Liver (tissue), 9 donors: Measurements from ENCODE around the gene SAFB2. TPM values are rescaled to one million over a fixed set of nuclear protein-coding genes. Genes with fewer than 3 reads are reported as not detected.

Source experiments
- DNase-seq: peaks from one replicate; pipeline ENCODE4 v3.0.0-alpha.2; 2017; ENCODE audit warnings: low spot score
- H3K27ac ChIP-seq, 2 donors: one replicate each; pipeline ENCODE4 v1.7.0; 2013; ENCODE audit warnings: inconsistent platforms in 2 of 2, low read length in 2 of 2, control low read depth in 1 of 2, low read depth in 1 of 2, mild to moderate bottlenecking in 1 of 2
- H3K27me3 ChIP-seq, 4 donors: one replicate each; pipeline versions ENCODE4 v1.6.1 to v1.7.0; 2013; ENCODE audit warnings: low read length in 3 of 4, inconsistent platforms in 1 of 4, mild to moderate bottlenecking in 1 of 4, moderate library complexity in 1 of 4; ENCODE audit not compliant: control insufficient read depth in 4 of 4, insufficient read depth in 4 of 4
- H3K36me3 ChIP-seq, 4 donors: one replicate each; pipeline versions ENCODE4 v1.6.1 to v1.7.0; 2013; ENCODE audit warnings: low read length in 3 of 4, mild to moderate bottlenecking in 3 of 4, low read depth in 1 of 4, moderate library complexity in 1 of 4; ENCODE audit not compliant: control insufficient read depth in 4 of 4, insufficient read depth in 3 of 4
- H3K4me1 ChIP-seq, 4 donors: one replicate each; pipeline versions ENCODE4 v1.6.1 to v1.7.0; 2013; ENCODE audit warnings: low read length in 3 of 4, mild to moderate bottlenecking in 3 of 4, moderate library complexity in 1 of 4; ENCODE audit not compliant: control insufficient read depth in 4 of 4, insufficient read depth in 4 of 4
- H3K4me3 ChIP-seq, 3 donors: one replicate each; pipeline versions ENCODE4 v1.6.1 to v1.7.0; 2013; ENCODE audit warnings: low read length in 3 of 3, control low read depth in 1 of 3, low read depth in 1 of 3, mild to moderate bottlenecking in 1 of 3
- H3K9ac ChIP-seq, 2 donors: one replicate each; pipeline ENCODE4 v1.7.0; 2013; ENCODE audit warnings: low read length in 2 of 2, mild to moderate bottlenecking in 2 of 2, moderate library complexity in 2 of 2, control low read depth in 1 of 2, low read depth in 1 of 2
- H3K9me3 ChIP-seq, 4 donors: one replicate each; pipeline versions ENCODE4 v1.6.1 to v1.7.0; 2013; ENCODE audit warnings: low read length in 3 of 4; ENCODE audit not compliant: control insufficient read depth in 4 of 4
- ATF3 ChIP-seq: IDR thresholded peaks from 2 replicates; pipeline ENCODE4 v1.6.1; 2016; ENCODE audit warnings: antibody characterized with exemption
- CTCF ChIP-seq: fragments of 150-350 bp; IDR thresholded peaks from 2 replicates; pipeline ENCODE4 v1.5.1; 2017; ENCODE audit warnings: improper control_type of control experiment, low read depth, low read length; ENCODE audit not compliant: missing input control
- EGR1 ChIP-seq, 2 donors: IDR thresholded peaks; 2 replicates each; pipeline ENCODE4 v1.6.1; 2016 to 2018; ENCODE audit warnings: antibody characterized with exemption in 2 of 2, low read depth in 2 of 2
- FOXA1 ChIP-seq: IDR thresholded peaks from 2 replicates; pipeline ENCODE4 v1.6.1; 2016; ENCODE audit warnings: antibody characterized with exemption
- FOXA2 ChIP-seq: IDR thresholded peaks from 2 replicates; pipeline ENCODE4 v1.6.1; 2016; ENCODE audit warnings: antibody characterized with exemption
- GABPA ChIP-seq, 2 donors: IDR thresholded peaks in 1 of 2; conservative IDR thresholded peaks in 1 of 2; 2 replicates each; pipeline ENCODE4 v1.6.1; 2016; ENCODE audit warnings: antibody characterized with exemption in 2 of 2, mild to moderate bottlenecking in 1 of 2, moderate library complexity in 1 of 2
- HNF4A ChIP-seq, 2 donors: conservative IDR thresholded peaks; 2 replicates each; pipeline ENCODE4 v1.6.1; 2016; ENCODE audit warnings: antibody characterized with exemption in 2 of 2, mild to moderate bottlenecking in 2 of 2
- HNF4G ChIP-seq: IDR thresholded peaks from 2 replicates; pipeline ENCODE4 v1.6.1; 2016; ENCODE audit warnings: antibody characterized with exemption
- JUND ChIP-seq, 2 donors: IDR thresholded peaks; 2 replicates each; pipeline ENCODE4 v1.6.1; 2016; ENCODE audit warnings: antibody characterized with exemption in 2 of 2
- MAX ChIP-seq: IDR thresholded peaks from 2 replicates; pipeline ENCODE4 v1.6.1; 2016; ENCODE audit warnings: antibody characterized with exemption
- NR2F2 ChIP-seq: IDR thresholded peaks from 2 replicates; pipeline ENCODE4 v1.6.1; 2016; ENCODE audit warnings: antibody characterized with exemption
- RAD21 ChIP-seq, 2 donors: IDR thresholded peaks; 2 replicates each; pipeline ENCODE4 v1.6.1; 2016; ENCODE audit warnings: antibody characterized with exemption in 2 of 2, mild to moderate bottlenecking in 2 of 2
- REST ChIP-seq: IDR thresholded peaks from 2 replicates; pipeline ENCODE4 v1.6.1; 2016; ENCODE audit warnings: antibody characterized with exemption, mild to moderate bottlenecking
- RXRA ChIP-seq, 2 donors: IDR thresholded peaks; 2 replicates each; pipeline ENCODE4 v1.6.1; 2017 to 2018; ENCODE audit warnings: antibody characterized with exemption in 2 of 2, mild to moderate bottlenecking in 1 of 2
- SP1 ChIP-seq: IDR thresholded peaks from 2 replicates; pipeline ENCODE4 v1.6.1; 2018; ENCODE audit warnings: antibody characterized with exemption, mild to moderate bottlenecking
- TAF1 ChIP-seq: conservative IDR thresholded peaks from 2 replicates; pipeline ENCODE4 v1.6.1; 2016; ENCODE audit warnings: antibody characterized with exemption, mild to moderate bottlenecking
- YY1 ChIP-seq: IDR thresholded peaks from 2 replicates; pipeline ENCODE4 v1.6.1; 2016; ENCODE audit warnings: antibody characterized with exemption, mild to moderate bottlenecking
- ZBTB33 ChIP-seq: IDR thresholded peaks from 2 replicates; pipeline ENCODE4 v1.6.1; 2016; ENCODE audit warnings: antibody characterized with exemption
- WGBS: extraction: QIAGEN DNeasy Blood & Tissue Kit; methylation state at CpG from one replicate; pipeline ENCODE4 v1.1.7; 2013; 5-methylcytosine and 5-hydroxymethylcytosine counted together
- polyA plus RNA-seq, 2 donors: library from polyadenylated mRNA; stranded (reverse) in 1 of 2; unstranded in 1 of 2; fragments of 200-250 nt in 1 of 2; fragments of >200 nt in 1 of 2; fragmentation: Nextera tagmentation in 1 of 2; extraction: Ambion mirVana in 1 of 2; gene quantifications; one replicate each; pipeline versions ENCODE4 v1.2.1 to v1.2.3, GENCODE V29; 2013 to 2015
- total RNA-seq, 2 donors: library from RNA; depleted of rRNA; stranded (reverse); fragments of >200 nt; gene quantifications; one replicate each; pipeline ENCODE4 v1.2.3, GENCODE V29; 2014
- donor health status: healthy.
- donor health status: healthy.
- donor health status: healthy.
- donor health status: healthy.
- donor health status: healthy.

Gene SAFB2
- total and polyA plus RNA-seq, 4 donors: 18.7 to 57.8 (median 28.5) TPM

- Histone ChIP-seq H3K36me3 (no peaks in the 10 kb centered on the region), H3K9ac (no peak overlapping the region)
- 37% methylated on average over 8 of the region's 8 CpGs for WGBS
Measured at GRCh38 chr19:5547881-5548280, 74.7 kb downstream of the SAFB2 start.

GRCh38 chr19:5545984-5546383, 76.6 kb downstream of the SAFB2 start:
- H3K27ac ChIP-seq: no peak overlapping the region
- WGBS: 87% methylated on average over 4 of the region's 4 CpGs
- no peak overlapping the region for H3K9ac ChIP-seq
- H3K36me3 ChIP-seq: no peaks in the 10 kb centered on the region
- H3K27me3 ChIP-seq: no peaks in the 10 kb centered on the region
- H3K4me3 ChIP-seq: no peak overlapping the region
- DNase-seq: no peak
- no peaks in the 10 kb centered on the region for H3K9me3 ChIP-seq
- H3K4me1 ChIP-seq: no peaks in the 10 kb centered on the region
- no peak for TF ChIP-seq MAX
- TF ChIP-seq CTCF: no peak
- TF ChIP-seq RXRA (IDR thresholded peaks at IDR 0.05): no peak
- TF ChIP-seq ZBTB33: no peak
- TF ChIP-seq RAD21 (IDR thresholded peaks at IDR 0.05): no peak
- no peak for TF ChIP-seq EGR1 (IDR thresholded peaks at IDR 0.05; ENCODE audit: low read depth in 2 of 2)
- no peak for TF ChIP-seq REST
- TF ChIP-seq FOXA1: no peak
- TF ChIP-seq GABPA (IDR thresholded peaks at IDR 0.05 in 1 of 2, conservative IDR thresholded peaks at IDR 0.05 in 1 of 2): no peak
- TF ChIP-seq TAF1: no peak
- no peak for TF ChIP-seq ATF3
- no peak for TF ChIP-seq YY1
- TF ChIP-seq HNF4G: no peak
- no peak for TF ChIP-seq NR2F2
- no peak for TF ChIP-seq JUND (IDR thresholded peaks at IDR 0.05)
- no peak for TF ChIP-seq SP1
- TF ChIP-seq HNF4A (conservative IDR thresholded peaks at IDR 0.05): no peak
- no peak for TF ChIP-seq FOXA2

More at GRCh38 chr19:5547881-5548280, 74.7 kb downstream of the SAFB2 start:
- H3K4me3 ChIP-seq: no peak overlapping the region
- no peaks in the 10 kb centered on the region for H3K9me3 ChIP-seq
- H3K4me1 ChIP-seq: no peaks in the 10 kb centered on the region
- H3K27me3 ChIP-seq: no peaks in the 10 kb centered on the region
- TF ChIP-seq RAD21 (IDR thresholded peaks at IDR 0.05) (peak; percentile 45 to 63), CTCF (peak; percentile 33), HNF4G (no peak)
- H3K27ac ChIP-seq: no peak overlapping the region
- no peak for DNase-seq
